Liver (tissue), 9 donors: ENCODE measurements around the gene EXOSC2. TPM values are rescaled to one million over a fixed set of nuclear protein-coding genes. Genes with fewer than 3 reads are reported as not detected.
A peak's percentile ranks its signal among the peaks of the same experiment; 100 is the strongest.

Experiments
- DNase-seq: peaks from one replicate; pipeline ENCODE4 v3.0.0-alpha.2; 2017; ENCODE audit warnings: low spot score
- H3K27ac ChIP-seq, 2 donors: one replicate each; pipeline ENCODE4 v1.7.0; 2013; ENCODE audit warnings: inconsistent platforms in 2 of 2, low read length in 2 of 2, control low read depth in 1 of 2, low read depth in 1 of 2, mild to moderate bottlenecking in 1 of 2
- H3K27me3 ChIP-seq, 4 donors: one replicate each; pipeline versions ENCODE4 v1.6.1 to v1.7.0; 2013; ENCODE audit warnings: low read length in 3 of 4, inconsistent platforms in 1 of 4, mild to moderate bottlenecking in 1 of 4, moderate library complexity in 1 of 4; ENCODE audit not compliant: control insufficient read depth in 4 of 4, insufficient read depth in 4 of 4
- H3K36me3 ChIP-seq, 4 donors: one replicate each; pipeline versions ENCODE4 v1.6.1 to v1.7.0; 2013; ENCODE audit warnings: low read length in 3 of 4, mild to moderate bottlenecking in 3 of 4, low read depth in 1 of 4, moderate library complexity in 1 of 4; ENCODE audit not compliant: control insufficient read depth in 4 of 4, insufficient read depth in 3 of 4
- H3K4me1 ChIP-seq, 4 donors: one replicate each; pipeline versions ENCODE4 v1.6.1 to v1.7.0; 2013; ENCODE audit warnings: low read length in 3 of 4, mild to moderate bottlenecking in 3 of 4, moderate library complexity in 1 of 4; ENCODE audit not compliant: control insufficient read depth in 4 of 4, insufficient read depth in 4 of 4
- H3K4me3 ChIP-seq, 3 donors: one replicate each; pipeline versions ENCODE4 v1.6.1 to v1.7.0; 2013; ENCODE audit warnings: low read length in 3 of 3, control low read depth in 1 of 3, low read depth in 1 of 3, mild to moderate bottlenecking in 1 of 3
- H3K9ac ChIP-seq, 2 donors: one replicate each; pipeline ENCODE4 v1.7.0; 2013; ENCODE audit warnings: low read length in 2 of 2, mild to moderate bottlenecking in 2 of 2, moderate library complexity in 2 of 2, control low read depth in 1 of 2, low read depth in 1 of 2
- H3K9me3 ChIP-seq, 4 donors: one replicate each; pipeline versions ENCODE4 v1.6.1 to v1.7.0; 2013; ENCODE audit warnings: low read length in 3 of 4; ENCODE audit not compliant: control insufficient read depth in 4 of 4
- ATF3 ChIP-seq: IDR thresholded peaks from 2 replicates; pipeline ENCODE4 v1.6.1; 2016; ENCODE audit warnings: antibody characterized with exemption
- CTCF ChIP-seq: fragments of 150-350 bp; IDR thresholded peaks from 2 replicates; pipeline ENCODE4 v1.5.1; 2017; ENCODE audit warnings: improper control_type of control experiment, low read depth, low read length; ENCODE audit not compliant: missing input control
- FOXA1 ChIP-seq: IDR thresholded peaks from 2 replicates; pipeline ENCODE4 v1.6.1; 2016; ENCODE audit warnings: antibody characterized with exemption
- FOXA2 ChIP-seq: IDR thresholded peaks from 2 replicates; pipeline ENCODE4 v1.6.1; 2016; ENCODE audit warnings: antibody characterized with exemption
- GABPA ChIP-seq, 2 donors: IDR thresholded peaks in 1 of 2; conservative IDR thresholded peaks in 1 of 2; 2 replicates each; pipeline ENCODE4 v1.6.1; 2016; ENCODE audit warnings: antibody characterized with exemption in 2 of 2, mild to moderate bottlenecking in 1 of 2, moderate library complexity in 1 of 2
- HNF4G ChIP-seq: IDR thresholded peaks from 2 replicates; pipeline ENCODE4 v1.6.1; 2016; ENCODE audit warnings: antibody characterized with exemption
- JUND ChIP-seq, 2 donors: IDR thresholded peaks; 2 replicates each; pipeline ENCODE4 v1.6.1; 2016; ENCODE audit warnings: antibody characterized with exemption in 2 of 2
- NR2F2 ChIP-seq: IDR thresholded peaks from 2 replicates; pipeline ENCODE4 v1.6.1; 2016; ENCODE audit warnings: antibody characterized with exemption
- RAD21 ChIP-seq, 2 donors: IDR thresholded peaks; 2 replicates each; pipeline ENCODE4 v1.6.1; 2016; ENCODE audit warnings: antibody characterized with exemption in 2 of 2, mild to moderate bottlenecking in 2 of 2
- REST ChIP-seq: IDR thresholded peaks from 2 replicates; pipeline ENCODE4 v1.6.1; 2016; ENCODE audit warnings: antibody characterized with exemption, mild to moderate bottlenecking
- RXRA ChIP-seq, 2 donors: IDR thresholded peaks; 2 replicates each; pipeline ENCODE4 v1.6.1; 2017 to 2018; ENCODE audit warnings: antibody characterized with exemption in 2 of 2, mild to moderate bottlenecking in 1 of 2
- YY1 ChIP-seq: IDR thresholded peaks from 2 replicates; pipeline ENCODE4 v1.6.1; 2016; ENCODE audit warnings: antibody characterized with exemption, mild to moderate bottlenecking
- ZBTB33 ChIP-seq: IDR thresholded peaks from 2 replicates; pipeline ENCODE4 v1.6.1; 2016; ENCODE audit warnings: antibody characterized with exemption
- WGBS: extraction: QIAGEN DNeasy Blood & Tissue Kit; methylation state at CpG from one replicate; pipeline ENCODE4 v1.1.7; 2013; 5-methylcytosine and 5-hydroxymethylcytosine counted together
- polyA plus RNA-seq, 2 donors: library from polyadenylated mRNA; stranded (reverse) in 1 of 2; unstranded in 1 of 2; fragments of 200-250 nt in 1 of 2; fragments of >200 nt in 1 of 2; fragmentation: Nextera tagmentation in 1 of 2; extraction: Ambion mirVana in 1 of 2; gene quantifications; one replicate each; pipeline versions ENCODE4 v1.2.1 to v1.2.3, GENCODE V29; 2013 to 2015
- total RNA-seq, 2 donors: library from RNA; depleted of rRNA; stranded (reverse); fragments of >200 nt; gene quantifications; one replicate each; pipeline ENCODE4 v1.2.3, GENCODE V29; 2014
- donor health status: healthy.
- donor health status: healthy.
- donor health status: healthy.
- donor health status: healthy.
- donor health status: healthy.

Gene EXOSC2
- total and polyA plus RNA-seq, 4 donors, result 7.6 to 21.2 (median 13.1) TPM

GRCh38 chr9:130654879-130655278 is 38.7 kb upstream of the EXOSC2 start:
- Histone ChIP-seq H3K4me3 (no peak overlapping the region), H3K4me1 (peaks cover 0 to 2% (median 1%) of the 10 kb centered on the region in 4 donors), H3K36me3 (no peaks in the 10 kb centered on the region), H3K27ac (no peak overlapping the region), H3K27me3 (peaks cover 0 to 9% (median 5%) of the 10 kb centered on the region in 4 donors), H3K9ac (no peak overlapping the region), H3K9me3 (no peaks in the 10 kb centered on the region)
- TF ChIP-seq HNF4G, result no peak
- 85% methylated on average over 6 of the region's 6 CpGs for WGBS
- DNase-seq, result no peak

- peak; percentile 28 for DNase-seq
- Histone ChIP-seq H3K9ac (no peak overlapping the region), H3K4me1 (peaks cover 14 to 38% (median 19%) of the 10 kb centered on the region in 4 donors), H3K27ac (no peak overlapping the region), H3K9me3 (no peaks in the 10 kb centered on the region), H3K27me3 (peaks cover 3 to 25% (median 12%) of the 10 kb centered on the region in 4 donors), H3K4me3 (no peak overlapping the region), H3K36me3 (no peaks in the 10 kb centered on the region)
- no peak for TF ChIP-seq FOXA2
- 24% methylated on average over 52 of the region's 52 CpGs for WGBS
Measured at GRCh38 chr9:130658893-130659698, 34.5 kb upstream of the EXOSC2 start.

- no peak for DNase-seq
- Histone ChIP-seq H3K27me3 (peaks cover 3 to 25% (median 12%) of the 10 kb centered on the region in 4 donors), H3K9me3 (no peaks in the 10 kb centered on the region), H3K4me3 (peak overlapping the region in 1 of 3 donors; percentile 52), H3K4me1 (peaks cover 14 to 40% (median 22%) of the 10 kb centered on the region in 4 donors), H3K36me3 (no peaks in the 10 kb centered on the region), H3K27ac (no peak overlapping the region), H3K9ac (no peak overlapping the region)
- no peak for TF ChIP-seq YY1
- no peak for TF ChIP-seq JUND (IDR thresholded peaks at IDR 0.05)
- no peak for TF ChIP-seq ZBTB33
- TF ChIP-seq NR2F2, result no peak
- no peak for TF ChIP-seq RXRA (IDR thresholded peaks at IDR 0.05)
- TF ChIP-seq ATF3, result no peak
- TF ChIP-seq FOXA1, result no peak
- WGBS, result 3% methylated on average over 58 of the region's 58 CpGs
Measured at GRCh38 chr9:130659699-130660248, 33.8 kb upstream of the EXOSC2 start.

- no peak overlapping the region for H3K27ac ChIP-seq
- H3K36me3 ChIP-seq, result no peaks in the 10 kb centered on the region
- no peaks in the 10 kb centered on the region for H3K9me3 ChIP-seq
- H3K4me3 ChIP-seq, result peak overlapping the region in 1 of 3 donors; percentile 52
- no peak for DNase-seq
- peaks cover 14 to 42% (median 22%) of the 10 kb centered on the region in 4 donors for H3K4me1 ChIP-seq
- H3K9ac ChIP-seq, result no peak overlapping the region
- 3% methylated on average over 33 of the region's 33 CpGs for WGBS
- H3K27me3 ChIP-seq, result peaks cover 3 to 25% (median 12%) of the 10 kb centered on the region in 4 donors
- TF ChIP-seq RAD21 (IDR thresholded peaks at IDR 0.05) (no peak), GABPA (IDR thresholded peaks at IDR 0.05 in 1 of 2, conservative IDR thresholded peaks at IDR 0.05 in 1 of 2) (no peak), JUND (IDR thresholded peaks at IDR 0.05) (no peak), REST (no peak), FOXA1 (no peak), FOXA2 (no peak), CTCF (no peak), RXRA (IDR thresholded peaks at IDR 0.05) (no peak), ATF3 (no peak), HNF4G (no peak)
Measured at GRCh38 chr9:130660326-130660682, 33.3 kb upstream of the EXOSC2 start.
